H9 (cell line): ENCODE results near the gene HOXD12. TPM values are rescaled to one million over a fixed set of nuclear protein-coding genes. Genes with fewer than 3 reads are reported as not detected.

Source experiments
- DNase-seq: peaks from one replicate; pipeline ENCODE4 v3.0.0-alpha.2; 2017
- H2AFZ ChIP-seq: one replicate; pipeline ENCODE4 v1.6.1; 2013; ENCODE audit warnings: mild to moderate bottlenecking, low read length, control low read depth, moderate library complexity
- H2AK5ac ChIP-seq: 2 replicates; pipeline ENCODE4 v1.6.1; 2013; ENCODE audit warnings: low read length, control low read depth, mixed read lengths; ENCODE audit not compliant: insufficient read length
- H2BK120ac ChIP-seq: one replicate; pipeline ENCODE4 v1.6.1; 2013; ENCODE audit warnings: low read depth, mild to moderate bottlenecking, low read length, control low read depth, inconsistent platforms; ENCODE audit not compliant: poor library complexity, severe bottlenecking
- H2BK12ac ChIP-seq: 2 replicates; pipeline ENCODE4 v1.6.1; 2013; ENCODE audit warnings: low read length, control low read depth, mixed read lengths, low read depth; ENCODE audit not compliant: insufficient read length
- H2BK15ac ChIP-seq: 2 replicates; pipeline ENCODE4 v1.6.1; 2013; ENCODE audit warnings: low read depth, low read length, control low read depth
- H2BK20ac ChIP-seq: one replicate; pipeline ENCODE4 v1.6.1; 2013; ENCODE audit warnings: low read depth, mild to moderate bottlenecking, low read length, control low read depth, inconsistent platforms; ENCODE audit not compliant: poor library complexity, severe bottlenecking
- H2BK5ac ChIP-seq: 2 replicates; pipeline ENCODE4 v1.6.1; 2013; ENCODE audit warnings: low read length, control low read depth, mixed read lengths; ENCODE audit not compliant: insufficient read length
- H3K14ac ChIP-seq: 2 replicates; pipeline ENCODE4 v1.6.1; 2013; ENCODE audit warnings: low read length, control low read depth; ENCODE audit not compliant: insufficient read depth
- H3K18ac ChIP-seq: 2 replicates; pipeline ENCODE4 v1.6.1; 2013; ENCODE audit warnings: low read depth, mild to moderate bottlenecking, mixed read lengths, low read length, control low read depth; ENCODE audit not compliant: insufficient read length
- H3K23ac ChIP-seq: 2 replicates; pipeline ENCODE4 v1.6.1; 2013; ENCODE audit warnings: low read length, control low read depth, mixed read lengths, low read depth; ENCODE audit not compliant: insufficient read length
- H3K23me2 ChIP-seq: 2 replicates; pipeline ENCODE4 v1.6.1; 2013; ENCODE audit warnings: low read depth, mild to moderate bottlenecking, mixed read lengths, low read length, control low read depth; ENCODE audit not compliant: insufficient read length, poor library complexity, severe bottlenecking
- H3K27ac ChIP-seq: 2 replicates; pipeline ENCODE4 v1.5.1; 2013; ENCODE audit warnings: low read length, control low read depth, mixed read lengths, low read depth; ENCODE audit not compliant: insufficient read length
- H3K27me3 ChIP-seq: 2 replicates; pipeline ENCODE4 v1.6.1; 2013; ENCODE audit warnings: low read length, control low read depth, inconsistent platforms; ENCODE audit not compliant: insufficient read depth
- H3K4ac ChIP-seq: 2 replicates; pipeline ENCODE4 v1.6.1; 2013; ENCODE audit warnings: low read depth, mild to moderate bottlenecking, control low read depth, inconsistent platforms, low read length, moderate library complexity
- H3K4me1 ChIP-seq: 2 replicates; pipeline ENCODE4 v1.6.1; 2013; ENCODE audit warnings: low read length, control low read depth, inconsistent platforms; ENCODE audit not compliant: insufficient read depth
- H3K4me2 ChIP-seq: 2 replicates; pipeline ENCODE4 v1.6.1; 2013; ENCODE audit warnings: low read length, control low read depth, mixed read lengths; ENCODE audit not compliant: insufficient read length, insufficient read depth
- H3K56ac ChIP-seq: 2 replicates; pipeline ENCODE4 v1.6.1; 2013; ENCODE audit warnings: low read depth, mild to moderate bottlenecking, mixed read lengths, low read length, control low read depth; ENCODE audit not compliant: insufficient read length
- H3K79me1 ChIP-seq: 2 replicates; pipeline ENCODE4 v1.6.1; 2013; ENCODE audit warnings: low read depth, mild to moderate bottlenecking, moderate library complexity, low read length, control low read depth, inconsistent platforms; ENCODE audit not compliant: insufficient read depth, poor library complexity, severe bottlenecking
- H3K79me2 ChIP-seq: 2 replicates; pipeline ENCODE4 v1.6.1; 2013; ENCODE audit warnings: low read length, control low read depth, inconsistent platforms; ENCODE audit not compliant: insufficient read depth
- H3K9ac ChIP-seq: 2 replicates; pipeline ENCODE4 v1.6.1; 2013; ENCODE audit warnings: low read length, control low read depth, mixed read lengths; ENCODE audit not compliant: insufficient read length; ENCODE audit errors: extremely low read depth
- H3K9me3 ChIP-seq: one replicate; pipeline ENCODE4 v1.6.1; 2013; ENCODE audit warnings: low read depth, low read length, inconsistent platforms; ENCODE audit not compliant: control insufficient read depth
- H3T11ph ChIP-seq: one replicate; pipeline ENCODE4 v1.6.1; 2013; ENCODE audit warnings: mild to moderate bottlenecking, low read length, control low read depth, inconsistent platforms
- H4K20me1 ChIP-seq: one replicate; pipeline ENCODE4 v1.6.1; 2013; ENCODE audit not compliant: control insufficient read depth, insufficient read length, insufficient read depth
- H4K5ac ChIP-seq: 2 replicates; pipeline ENCODE4 v1.6.1; 2013; ENCODE audit warnings: low read depth, mild to moderate bottlenecking, mixed read lengths, low read length, control low read depth; ENCODE audit not compliant: insufficient read length
- H4K8ac ChIP-seq: replicated peaks from 2 replicates; pipeline ENCODE4 v1.6.1; 2013; ENCODE audit warnings: low read length, control low read depth, mixed read lengths, low read depth; ENCODE audit not compliant: insufficient read length
- H4K91ac ChIP-seq: 2 replicates; pipeline ENCODE4 v1.6.1; 2013; ENCODE audit warnings: low read depth, mild to moderate bottlenecking, moderate library complexity, mixed read lengths, low read length, control low read depth; ENCODE audit not compliant: insufficient read length
- H3K27ac Mint-ChIP-seq, 3 experiments: 2 replicates in 2 of 3; 3 replicates in 1 of 3; pipeline ENCODE4 v1.8.0; 2020 to 2021; ENCODE audit warnings: mixed read lengths in 3 of 3, mild to moderate bottlenecking in 1 of 3, moderate library complexity in 1 of 3
- H3K27me3 Mint-ChIP-seq: 2 replicates; pipeline ENCODE4 v1.8.0; 2021; ENCODE audit warnings: low read depth, mild to moderate bottlenecking, moderate library complexity, mixed read lengths
- H3K36me3 Mint-ChIP-seq, 3 experiments: 2 replicates in 2 of 3; 3 replicates in 1 of 3; pipeline ENCODE4 v1.8.0; 2020 to 2021; ENCODE audit warnings: low read depth in 3 of 3, mixed read lengths in 3 of 3; ENCODE audit not compliant: insufficient read depth in 1 of 3
- H3K4me1 Mint-ChIP-seq, 2 experiments: 2 replicates each; pipeline ENCODE4 v1.8.0; 2020; ENCODE audit warnings: mixed read lengths in 2 of 2
- H3K4me3 Mint-ChIP-seq, 2 experiments: 2 replicates in 1 of 2; 3 replicates in 1 of 2; pipeline ENCODE4 v1.8.0; 2020 to 2021; ENCODE audit warnings: mild to moderate bottlenecking in 2 of 2, mixed read lengths in 2 of 2, moderate library complexity in 1 of 2
- H3K9me3 Mint-ChIP-seq, 2 experiments: 2 replicates in 1 of 2; 3 replicates in 1 of 2; pipeline ENCODE4 v1.8.0; 2020; ENCODE audit warnings: mild to moderate bottlenecking in 2 of 2, mixed read lengths in 2 of 2, moderate library complexity in 1 of 2
- WGBS: extraction: QIAGEN DNeasy Blood & Tissue Kit; methylation state at CpG from one replicate; pipeline ENCODE4 v1.1.7; 2013; ENCODE audit warnings: missing lambda C conversion rate, low lambda C conversion rate, mixed read lengths; ENCODE audit not compliant: insufficient read length; ENCODE audit errors: extremely low coverage; 5-methylcytosine and 5-hydroxymethylcytosine counted together
- total RNA-seq: library from RNA; stranded (reverse); gene quantifications from 2 replicates; pipeline ENCODE4 v1.2.1, GENCODE V29; 2021
- TF ChIP-seq, protein P1 (sequence below): fragments of 200-600 bp; sonication (generic); conservative IDR thresholded peaks from 3 replicates; pipeline ENCODE4 v1.8.0; 2021; ENCODE audit warnings: antibody characterized with exemption, mild to moderate bottlenecking

The HOXD12 gene
- total RNA-seq, 1 experiment from 2014 or later: not detected

DNA sequence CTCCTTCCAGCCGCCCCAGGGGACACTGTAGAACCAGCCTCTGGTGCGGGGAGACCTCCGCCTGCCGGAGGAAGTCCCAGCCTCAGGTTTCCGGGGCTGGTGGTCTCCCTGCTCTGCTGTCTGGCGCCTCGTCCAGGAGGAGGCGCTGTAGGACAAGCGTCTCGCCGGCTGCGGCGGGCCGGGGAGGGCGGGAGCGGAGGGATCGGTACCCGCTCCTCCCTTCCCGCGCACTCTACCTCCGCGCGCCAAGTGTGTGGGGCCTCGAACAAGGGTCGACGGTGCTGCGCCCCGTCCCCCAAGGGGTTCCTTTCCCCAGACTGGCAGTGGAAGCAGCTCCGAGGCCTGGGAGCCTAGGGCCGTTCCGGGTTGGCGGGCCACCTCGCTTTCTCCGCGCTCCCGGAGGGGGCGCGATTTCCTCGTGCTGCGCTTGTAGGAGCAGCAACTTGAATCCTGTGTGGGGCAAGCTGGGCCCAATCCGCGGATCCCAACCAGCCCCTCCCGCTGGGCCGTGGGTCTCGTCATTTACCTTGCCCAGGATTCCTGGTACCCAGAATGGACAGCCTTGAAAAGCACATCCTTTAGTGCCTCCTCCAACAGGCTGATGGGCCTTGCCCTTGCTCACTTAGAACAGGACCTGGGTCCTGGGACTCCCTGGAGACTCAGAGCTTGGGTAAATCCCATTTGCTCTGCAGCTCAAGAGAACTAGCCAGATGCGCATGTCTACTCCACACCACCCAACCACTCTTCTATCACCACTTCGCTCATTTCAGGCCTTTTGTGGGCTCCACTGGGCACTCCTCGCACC lies 41.1 kb downstream of the HOXD12 start:
- peaks cover 85% of the 10 kb centered on the region for H3K27me3 ChIP-seq

More for the DNA sequence above, 41.1 kb downstream of the HOXD12 start:
- Mint-ChIP-seq H3K27me3 (peaks cover 98% of the 10 kb centered on the region), H3K4me1 (peaks cover 2 to 10% of the 10 kb centered on the region in 2 experiments; a peak in 3 of 4 replicates), H3K36me3 (no peaks in the 10 kb centered on the region), H3K27ac (no peak overlapping the region), H3K9me3 (peaks cover 0 to 6% of the 10 kb centered on the region in 2 experiments; a peak in 3 of 5 replicates), H3K4me3 (peak overlapping the region; percentile 52 to 74)
- Histone ChIP-seq H3K9me3 (no peaks in the 10 kb centered on the region), H2BK120ac (no peak overlapping the region), H2AK5ac (no peak overlapping the region), H2BK12ac (no peak overlapping the region), H4K8ac (no peak overlapping the region), H4K20me1 (no peaks in the 10 kb centered on the region), H4K91ac (no peak overlapping the region), H3K23ac (no peak overlapping the region), H3K56ac (no peak overlapping the region), H2BK15ac (no peak overlapping the region), H3K23me2 (peaks cover 8% of the 10 kb centered on the region), H3K18ac (no peak overlapping the region), H4K5ac (no peak overlapping the region), H3K14ac (peak overlapping the region; percentile 54; the same call in 1 of the 2 replicates), H3K9ac (no peak overlapping the region), H2BK20ac (no peak overlapping the region), H2BK5ac (no peak overlapping the region), H3K79me1 (no peaks in the 10 kb centered on the region), H3K4ac (no peak overlapping the region), H3K4me1 (no peaks in the 10 kb centered on the region), H3K79me2 (no peaks in the 10 kb centered on the region), H3T11ph (no peak overlapping the region), H3K4me2 (peak overlapping the region; percentile 30), H3K27ac (no peak overlapping the region), H2AFZ (no peak overlapping the region)
- TF ChIP-seq, protein P1, sequence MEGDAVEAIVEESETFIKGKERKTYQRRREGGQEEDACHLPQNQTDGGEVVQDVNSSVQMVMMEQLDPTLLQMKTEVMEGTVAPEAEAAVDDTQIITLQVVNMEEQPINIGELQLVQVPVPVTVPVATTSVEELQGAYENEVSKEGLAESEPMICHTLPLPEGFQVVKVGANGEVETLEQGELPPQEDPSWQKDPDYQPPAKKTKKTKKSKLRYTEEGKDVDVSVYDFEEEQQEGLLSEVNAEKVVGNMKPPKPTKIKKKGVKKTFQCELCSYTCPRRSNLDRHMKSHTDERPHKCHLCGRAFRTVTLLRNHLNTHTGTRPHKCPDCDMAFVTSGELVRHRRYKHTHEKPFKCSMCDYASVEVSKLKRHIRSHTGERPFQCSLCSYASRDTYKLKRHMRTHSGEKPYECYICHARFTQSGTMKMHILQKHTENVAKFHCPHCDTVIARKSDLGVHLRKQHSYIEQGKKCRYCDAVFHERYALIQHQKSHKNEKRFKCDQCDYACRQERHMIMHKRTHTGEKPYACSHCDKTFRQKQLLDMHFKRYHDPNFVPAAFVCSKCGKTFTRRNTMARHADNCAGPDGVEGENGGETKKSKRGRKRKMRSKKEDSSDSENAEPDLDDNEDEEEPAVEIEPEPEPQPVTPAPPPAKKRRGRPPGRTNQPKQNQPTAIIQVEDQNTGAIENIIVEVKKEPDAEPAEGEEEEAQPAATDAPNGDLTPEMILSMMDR: peak; percentile 99
- DNase-seq: peak; percentile 88
- no CpG with 5 or more reads among the region's 48 CpGs for WGBS
